Activated naive CD4-positive, alpha-beta T cell treated with Interleukin-2 at 50 U/mL for 16 hours (primary cell): Measurements from ENCODE around the gene ANAPC1.
A peak's percentile ranks its signal among the peaks of the same experiment; 100 is the strongest.
"Not testable (repeated sequence)": the region's sequence is repeated elsewhere in the genome, so short reads cannot be mapped to it uniquely, and the experiment has no call there.

Experiments
- DNase-seq: peaks from one replicate; pipeline ENCODE4 v3.0.0-alpha.2; 2020

The ANAPC1 gene

GRCh38 chr2:111729812-111730458 is 154.1 kb downstream of the ANAPC1 start:
- DNase-seq = not testable (repeated sequence)

- peak; percentile 70 for DNase-seq
These were observed 156.3 kb downstream of the ANAPC1 start for GRCh38 chr2:111727611-111728110.

GRCh38 chr2:111725742-111726141 is 158.3 kb downstream of the ANAPC1 start:
- DNase-seq = peak; percentile 31

GRCh38 chr2:111719610-111720009 is 164.4 kb downstream of the ANAPC1 start:
- DNase-seq = not testable (repeated sequence)
